HepG2 (cell line): ENCODE data around the gene ATP1A1. TPM values are rescaled to one million over a fixed set of nuclear protein-coding genes. Genes with fewer than 3 reads are reported as not detected.

ENCODE experiments used
- ARID2 ChIP-seq: sonication (generic); formaldehyde crosslinking; IDR thresholded peaks from 2 replicates; pipeline ENCODE4 v1.8.1; 2022; ENCODE audit warnings: mild to moderate bottlenecking, missing genetic modification reagents, borderline replicate concordance
- BRD4 ChIP-seq: sonication (generic); formaldehyde crosslinking; IDR thresholded peaks from 2 replicates; pipeline ENCODE4 v1.4.0; 2020; ENCODE audit warnings: missing genetic modification reagents
- CBX1 ChIP-seq: IDR thresholded peaks from one replicate; pipeline ENCODE4 v1.6.1; 2016; ENCODE audit warnings: antibody characterized with exemption, low read depth
- CSRNP1 ChIP-seq: sonication (generic); formaldehyde crosslinking; IDR thresholded peaks from 2 replicates; pipeline ENCODE4 v1.8.1; 2023; ENCODE audit warnings: mild to moderate bottlenecking, missing genetic modification reagents
- HMGXB4 ChIP-seq, 2 experiments: sonication (generic) in 1 of 2; formaldehyde crosslinking in 1 of 2; IDR thresholded peaks; 2 replicates each; pipeline versions ENCODE4 v1.4.0 to v1.6.1; 2018 to 2020; ENCODE audit warnings: missing genetic modification reagents in 2 of 2, borderline replicate concordance in 1 of 2, low read depth in 1 of 2, mild to moderate bottlenecking in 1 of 2, missing biosample characterization in 1 of 2
- HNRNPUL1 ChIP-seq: fragments of 200-400 bp; formaldehyde crosslinking; IDR thresholded peaks from 2 replicates; pipeline ENCODE4 v1.6.1; 2017; ENCODE audit warnings: low read depth, mild to moderate bottlenecking, low read length, moderate library complexity
- KDM1A ChIP-seq: IDR thresholded peaks from 2 replicates; pipeline ENCODE4 v1.6.1; 2016; ENCODE audit warnings: missing compliant biosample characterization
- KMT2A ChIP-seq: sonication (generic); formaldehyde crosslinking; IDR thresholded peaks from 2 replicates; pipeline ENCODE4 v1.4.0; 2020; ENCODE audit warnings: missing genetic modification reagents
- MLX ChIP-seq: IDR thresholded peaks from 2 replicates; pipeline ENCODE4 v1.6.1; 2016
- NFIC ChIP-seq: IDR thresholded peaks from 2 replicates; pipeline ENCODE4 v1.6.1; 2012; ENCODE audit warnings: mild to moderate bottlenecking, low read length, inconsistent platforms
- RBFOX2 ChIP-seq: fragments of 200-400 bp; formaldehyde crosslinking; IDR thresholded peaks from 2 replicates; pipeline ENCODE4 v1.6.1; 2017; ENCODE audit warnings: low read depth, mild to moderate bottlenecking, low read length
- SMYD3 ChIP-seq: sonication (generic); formaldehyde crosslinking; IDR thresholded peaks from 2 replicates; pipeline ENCODE4 v1.8.1; 2023; ENCODE audit warnings: mild to moderate bottlenecking, missing genetic modification reagents
- ZBTB34 ChIP-seq: sonication (generic); formaldehyde crosslinking; IDR thresholded peaks from 2 replicates; pipeline ENCODE4 v1.8.0; 2022; ENCODE audit warnings: mild to moderate bottlenecking, missing genetic modification reagents
- ZEB1 ChIP-seq: IDR thresholded peaks from 2 replicates; pipeline ENCODE4 v1.6.1; 2012; ENCODE audit warnings: mild to moderate bottlenecking, low read depth, inconsistent platforms; ENCODE audit not compliant: insufficient replicate concordance
- ZNF232 ChIP-seq: sonication (generic); formaldehyde crosslinking; IDR thresholded peaks from 2 replicates; pipeline ENCODE4 v1.4.0; 2020; ENCODE audit warnings: missing genetic modification reagents, borderline replicate concordance
- ZNF264 ChIP-seq: sonication (generic); formaldehyde crosslinking; IDR thresholded peaks from 2 replicates; pipeline ENCODE4 v1.4.0; 2020; ENCODE audit warnings: missing genetic modification reagents
- ZNF432 ChIP-seq: sonication (generic); formaldehyde crosslinking; IDR thresholded peaks from 2 replicates; pipeline ENCODE4 v1.5.0; 2020; ENCODE audit warnings: missing genetic modification reagents, mild to moderate bottlenecking, borderline replicate concordance
- ZNF572 ChIP-seq: sonication (generic); formaldehyde crosslinking; IDR thresholded peaks from 2 replicates; pipeline ENCODE4 v1.5.1; 2020; ENCODE audit warnings: mild to moderate bottlenecking, missing genetic modification reagents
- ZNF652 ChIP-seq: IDR thresholded peaks from 2 replicates; pipeline ENCODE4 v1.6.1; 2016; ENCODE audit warnings: low read depth, borderline replicate concordance
- ZNF737 ChIP-seq: sonication (generic); formaldehyde crosslinking; IDR thresholded peaks from 2 replicates; pipeline ENCODE4 v1.5.0; 2020; ENCODE audit warnings: missing genetic modification reagents, mild to moderate bottlenecking, borderline replicate concordance
- ZNF761 ChIP-seq: sonication (generic); formaldehyde crosslinking; conservative IDR thresholded peaks from 2 replicates; pipeline ENCODE4 v1.4.0; 2020; ENCODE audit warnings: mild to moderate bottlenecking, missing genetic modification reagents
- polyA plus RNA-seq, 8 experiments: library from polyadenylated mRNA; depleted of rRNA in 3 of 8; stranded (reverse) in 7 of 8; unstranded in 1 of 8; fragments of >200 nt; fragmentation: Illumina TruSeq in 4 of 8; extraction: Trizol in 4 of 8; gene quantifications; 2 replicates each; pipeline versions ENCODE4 v1.2.1 to v1.2.3, GENCODE V29; 2011 to 2016; ENCODE audit warnings: low read depth in 4 of 8, missing spikeins in 1 of 8, mixed read lengths in 1 of 8; ENCODE audit not compliant: insufficient read depth in 1 of 8
- total RNA-seq, 5 experiments: library from RNA; depleted of rRNA; stranded (reverse); fragments of >200 nt; fragmentation: Illumina TruSeq; extraction: Trizol; gene quantifications; 2 replicates each; pipeline ENCODE4 v1.2.3, GENCODE V29; 2016; ENCODE audit warnings: low read depth in 1 of 5
- TF ChIP-seq, protein P1 (sequence below): sonication (generic); formaldehyde crosslinking; IDR thresholded peaks from 2 replicates; pipeline ENCODE4 v1.5.1; 2020; ENCODE audit warnings: mild to moderate bottlenecking, missing genetic modification reagents

The ATP1A1 gene
- total and polyA plus RNA-seq, 2 of the 13 experiments (the other 11 are each of a cell fraction or from before 2014, with no cell fraction given): 280 to 705 TPM

DNA sequence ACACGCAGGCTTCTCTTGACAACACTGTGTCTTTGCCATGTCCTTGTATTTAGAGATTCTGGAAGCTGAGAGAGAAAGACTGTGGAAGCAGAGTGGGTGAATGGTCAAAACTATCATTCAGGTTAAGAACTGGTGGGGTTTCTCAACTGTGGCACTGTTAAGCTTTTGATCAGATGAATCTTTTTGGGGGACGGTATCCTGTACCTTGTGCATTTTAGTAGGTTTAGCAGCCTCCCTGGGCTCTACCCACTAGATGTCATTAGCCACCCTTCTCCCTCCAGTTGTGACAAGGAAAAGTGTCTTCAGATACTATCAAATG, 39.4 kb downstream of the ATP1A1 start (continued):
- 0 out of 4 replicates have a peak, but pooled peaks of 1 of the 2 experiments have one; percentile 15 for TF ChIP-seq HMGXB4 (CRISPR knock-in tag; IDR thresholded peaks at IDR 0.05; ENCODE audit: borderline replicate concordance in 1 of 2, low read depth in 1 of 2)
- TF ChIP-seq ZNF761 (CRISPR knock-in tag): no peak
- TF ChIP-seq CSRNP1 (CRISPR knock-in tag): 0 out of 2 replicates have a peak, but pooled peaks have one; percentile 44
- TF ChIP-seq ZBTB34 (CRISPR knock-in tag): peak; percentile 30; the same call in 1 of the 2 replicates
- no peak for TF ChIP-seq ZEB1
- no peak for TF ChIP-seq ZNF264
- TF ChIP-seq ZNF232 (CRISPR knock-in tag): no peak
- TF ChIP-seq HNRNPUL1: 0 out of 2 replicates have a peak, but pooled peaks have one; percentile 3
- TF ChIP-seq, protein P1, sequence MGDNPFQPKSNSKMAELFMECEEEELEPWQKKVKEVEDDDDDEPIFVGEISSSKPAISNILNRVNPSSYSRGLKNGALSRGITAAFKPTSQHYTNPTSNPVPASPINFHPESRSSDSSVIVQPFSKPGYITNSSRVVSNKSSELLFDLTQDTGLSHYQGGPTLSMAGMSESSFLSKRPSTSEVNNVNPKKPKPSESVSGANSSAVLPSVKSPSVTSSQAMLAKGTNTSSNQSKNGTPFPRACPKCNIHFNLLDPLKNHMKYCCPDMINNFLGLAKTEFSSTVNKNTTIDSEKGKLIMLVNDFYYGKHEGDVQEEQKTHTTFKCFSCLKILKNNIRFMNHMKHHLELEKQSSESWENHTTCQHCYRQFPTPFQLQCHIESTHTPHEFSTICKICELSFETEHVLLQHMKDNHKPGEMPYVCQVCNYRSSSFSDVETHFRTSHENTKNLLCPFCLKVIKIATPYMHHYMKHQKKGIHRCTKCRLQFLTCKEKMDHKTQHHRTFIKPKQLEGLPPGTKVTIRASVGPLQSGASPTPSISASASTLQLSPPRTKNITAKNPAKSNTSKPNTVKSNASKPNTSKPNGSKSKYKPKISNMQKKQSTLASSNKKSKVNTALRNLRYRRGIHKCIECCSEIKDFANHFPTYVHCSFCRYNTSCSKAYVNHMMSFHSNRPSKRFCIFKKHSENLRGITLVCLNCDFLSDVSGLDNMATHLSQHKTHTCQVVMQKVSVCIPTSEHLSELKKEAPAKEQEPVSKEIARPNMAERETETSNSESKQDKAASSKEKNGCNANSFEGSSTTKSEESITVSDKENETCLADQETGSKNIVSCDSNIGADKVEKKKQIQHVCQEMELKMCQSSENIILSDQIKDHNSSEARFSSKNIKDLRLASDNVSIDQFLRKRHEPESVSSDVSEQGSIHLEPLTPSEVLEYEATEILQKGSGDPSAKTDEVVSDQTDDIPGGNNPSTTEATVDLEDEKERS (CRISPR knock-in tag): no peak
- TF ChIP-seq ZNF432: no peak
- TF ChIP-seq SMYD3: 0 out of 2 replicates have a peak, but pooled peaks have one; percentile 52
- TF ChIP-seq ARID2: 0 out of 2 replicates have a peak, but pooled peaks have one; percentile 52
- TF ChIP-seq ZNF737: no peak
- TF ChIP-seq NFIC: 0 out of 2 replicates have a peak, but pooled peaks have one; percentile 8
- 0 out of 2 replicates have a peak, but pooled peaks have one; percentile 5 for TF ChIP-seq MLX
- TF ChIP-seq ZNF652 (CRISPR knock-in tag): no peak
- TF ChIP-seq RBFOX2: 0 out of 2 replicates have a peak, but pooled peaks have one; percentile 25
- no peak for TF ChIP-seq BRD4 (CRISPR knock-in tag)
- no peak for TF ChIP-seq CBX1
- no peak for TF ChIP-seq ZNF572
- no peak for TF ChIP-seq KMT2A (CRISPR knock-in tag)
- no peak for TF ChIP-seq KDM1A
